ENCODE data around the gene KCNG1.
"Not testable (repeated sequence)": the region's sequence is repeated elsewhere in the genome, so short reads cannot be mapped to it uniquely, and the experiment has no call there.

KCNG1 gene

DNA sequence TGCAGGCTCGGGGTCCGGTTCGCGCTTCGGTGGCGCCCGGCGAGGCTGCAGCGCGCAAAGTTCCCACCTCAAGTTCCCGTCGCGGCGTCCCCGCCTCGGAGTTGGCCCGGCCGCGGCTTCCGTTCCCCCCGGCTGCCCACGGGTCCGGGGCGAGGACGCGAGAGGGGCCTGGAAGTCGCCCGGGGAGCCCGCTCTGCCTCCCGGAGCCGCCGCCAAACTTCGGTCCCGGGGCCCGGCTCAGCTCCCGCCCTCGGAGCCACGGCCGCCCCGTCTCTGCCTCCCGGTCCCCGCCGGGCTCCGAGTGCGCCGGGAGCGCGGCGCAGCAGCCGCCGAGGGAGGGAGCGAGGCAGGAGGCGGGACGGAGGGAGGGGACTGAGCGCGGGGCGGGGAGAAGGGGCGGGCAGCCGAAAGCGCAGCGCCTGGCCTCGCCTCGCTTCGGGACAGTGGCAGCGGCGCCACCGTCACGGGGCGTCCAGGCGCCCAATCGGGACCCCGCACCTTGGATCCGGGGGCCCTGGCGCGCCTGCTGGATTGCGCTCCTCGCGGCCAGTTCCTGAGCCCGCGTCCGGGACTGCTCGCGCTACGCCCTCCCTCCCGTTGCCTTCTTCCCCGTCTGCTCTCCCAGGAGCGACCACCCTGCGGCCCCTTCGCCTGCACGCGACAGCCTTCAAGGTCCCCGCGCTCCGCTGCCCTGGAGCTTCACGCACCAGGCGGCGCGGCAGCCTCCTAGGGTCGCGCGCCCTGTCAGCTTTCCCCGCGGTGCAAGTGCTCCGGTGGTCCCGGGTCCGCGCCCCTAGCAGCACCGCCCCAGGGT lies at the start of gene KCNG1:
KCNG1 (minus strand) TSS at position 305 of the 814 bp plus-strand sequence. CDS start 12,769 bp downstream, outside the sequence.
- DNase-seq = no peak

- DNase-seq = no peak
These were observed 47.7 kb upstream of the KCNG1 start for GRCh38 chr20:51070621-51071020.

GRCh38 chr20:51067792-51068191 lies 44.9 kb upstream of the KCNG1 start:
- no peak for DNase-seq

- no peak for DNase-seq
These were observed 42.7 kb upstream of the KCNG1 start for GRCh38 chr20:51065615-51066014.

DNA sequence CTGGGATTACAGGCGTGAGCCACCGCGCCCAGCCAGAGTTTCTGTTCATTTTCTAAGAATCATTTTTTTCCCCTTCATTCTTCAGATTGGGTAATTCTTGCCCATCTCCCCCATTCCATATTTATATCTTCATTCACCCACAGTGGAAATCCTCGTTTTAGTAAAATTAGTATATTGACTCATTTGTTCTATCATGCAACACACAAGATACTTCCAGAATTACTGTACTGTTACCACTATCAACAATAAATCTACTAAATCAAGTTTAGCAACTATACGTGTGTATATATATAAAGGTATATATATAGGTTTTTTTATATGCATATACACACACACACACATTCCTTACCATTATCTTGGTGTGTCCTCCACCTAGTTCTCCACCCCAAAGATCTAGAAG lies 41.2 kb upstream of the KCNG1 start:
- no peak for DNase-seq

GRCh38 chr20:51062065-51062464 lies 39.2 kb upstream of the KCNG1 start:
- no peak for DNase-seq

DNA sequence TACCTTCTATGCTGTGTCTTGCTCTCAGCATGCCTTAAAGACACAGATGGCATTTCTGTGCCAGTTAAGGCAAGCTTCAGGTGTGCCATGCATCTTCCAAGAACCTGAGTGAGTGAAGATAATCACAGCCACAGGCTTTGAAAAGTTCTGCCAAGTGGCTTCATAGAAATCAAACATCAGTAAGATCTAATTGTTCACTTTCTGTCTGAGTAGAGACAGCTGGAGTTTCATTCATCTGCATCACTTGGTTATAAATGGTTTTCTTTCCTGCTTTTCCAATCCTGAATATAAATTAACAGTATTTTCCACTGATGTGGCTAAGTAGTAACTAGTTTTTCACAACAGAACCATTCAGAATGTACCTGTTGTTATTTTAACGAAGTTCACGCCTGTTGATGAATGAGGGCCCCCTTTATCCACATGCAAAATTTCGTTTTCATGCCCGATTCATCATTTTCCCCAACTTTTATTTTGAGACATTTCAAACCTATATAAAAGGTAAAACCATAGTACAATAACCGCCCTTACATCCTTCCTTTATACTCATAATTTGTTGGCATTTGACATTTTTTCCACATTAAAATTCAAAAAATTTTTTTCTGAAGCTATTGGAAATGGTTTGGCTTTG lies 38.6 kb upstream of the KCNG1 start:
- DNase-seq = no peak

DNA sequence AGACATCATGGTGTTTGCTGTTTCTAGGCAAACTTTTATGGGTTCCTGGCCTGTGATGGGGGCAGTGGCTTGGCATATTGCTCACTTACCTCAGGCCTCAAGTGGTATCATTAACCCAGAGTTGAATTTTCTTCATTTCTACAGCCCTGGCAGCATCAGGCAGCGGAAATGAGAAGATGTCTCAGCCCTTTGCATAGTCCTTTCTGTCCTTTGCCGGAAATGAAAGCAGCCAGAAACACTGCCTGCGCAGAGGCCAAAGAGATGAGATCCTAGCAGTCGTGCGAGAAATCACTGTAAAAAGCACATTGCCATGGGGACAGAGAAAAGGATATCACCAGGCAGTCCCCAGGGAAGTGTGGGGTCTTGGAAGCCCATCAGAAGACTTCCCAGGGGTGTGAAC lies 37.4 kb upstream of the KCNG1 start:
- no peak for DNase-seq

DNA sequence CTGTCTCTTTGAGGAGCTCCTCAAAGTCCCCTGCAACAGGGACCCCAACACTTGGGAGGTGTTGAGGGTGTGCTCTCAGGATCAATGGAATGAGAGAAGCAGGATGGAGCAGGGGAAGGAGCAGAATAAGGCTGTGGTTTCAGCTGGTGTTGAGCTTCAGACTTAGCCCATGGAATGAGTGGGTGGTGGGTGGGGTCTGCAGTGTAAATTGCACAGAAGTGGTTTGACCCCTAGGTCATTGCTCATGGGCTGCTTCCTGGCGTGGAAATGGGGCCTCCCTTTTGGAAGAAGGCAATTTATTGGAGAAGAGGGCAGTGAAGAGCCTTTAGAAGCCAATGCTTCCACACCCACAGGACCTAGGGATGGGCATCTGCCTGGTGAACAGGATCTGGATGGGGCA lies 37.0 kb upstream of the KCNG1 start:
- DNase-seq = no peak

- DNase-seq = no peak
These were observed 35.1 kb upstream of the KCNG1 start for GRCh38 chr20:51058017-51058416.

DNA sequence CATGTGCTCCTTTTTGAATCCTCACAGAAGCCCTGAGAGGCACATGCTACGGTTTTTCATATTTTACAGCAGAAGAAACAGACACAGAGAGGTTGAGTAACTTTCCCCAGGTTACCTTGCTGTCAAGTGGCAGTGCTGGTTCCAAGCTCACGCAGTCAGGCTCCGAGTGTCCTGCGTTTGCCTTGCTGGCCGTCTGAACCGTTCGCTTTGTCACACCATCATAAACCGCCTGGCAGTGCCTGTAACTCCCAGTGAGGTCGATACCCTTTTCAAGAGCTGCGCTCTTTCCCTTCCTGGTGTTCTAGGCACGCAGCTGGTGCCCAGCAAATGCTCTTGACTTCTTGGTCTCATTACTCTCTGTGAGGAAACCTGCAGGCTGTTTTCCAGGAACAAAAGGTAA lies 31.3 kb upstream of the KCNG1 start:
- DNase-seq = no peak

DNA sequence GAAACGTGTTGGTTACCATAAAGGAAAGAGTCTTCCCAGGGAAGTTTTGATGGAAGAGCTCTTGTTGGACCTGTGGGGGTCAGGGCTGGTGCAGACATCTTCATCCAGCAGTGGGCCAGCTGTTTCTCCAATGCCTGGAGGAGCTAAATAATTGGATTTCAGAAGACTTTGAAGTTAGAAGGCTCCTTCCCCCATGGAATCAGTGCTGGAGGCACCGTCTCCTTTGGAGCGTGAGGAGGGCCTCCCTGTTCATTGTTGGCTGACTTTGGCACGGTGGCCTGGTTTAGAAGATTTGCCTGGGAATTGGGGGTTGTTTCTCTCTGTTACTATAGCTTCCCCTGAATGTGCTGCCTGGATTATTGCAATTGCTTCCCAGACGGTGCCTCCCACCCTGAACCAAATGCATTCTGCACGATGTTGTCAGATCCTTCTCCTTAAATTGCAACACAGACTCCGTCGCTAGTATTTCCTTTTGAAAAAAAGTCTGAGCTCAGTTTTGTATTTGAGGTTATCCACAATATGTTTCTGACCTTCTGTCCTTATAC lies 27.7 kb upstream of the KCNG1 start:
- DNase-seq = no peak

DNA sequence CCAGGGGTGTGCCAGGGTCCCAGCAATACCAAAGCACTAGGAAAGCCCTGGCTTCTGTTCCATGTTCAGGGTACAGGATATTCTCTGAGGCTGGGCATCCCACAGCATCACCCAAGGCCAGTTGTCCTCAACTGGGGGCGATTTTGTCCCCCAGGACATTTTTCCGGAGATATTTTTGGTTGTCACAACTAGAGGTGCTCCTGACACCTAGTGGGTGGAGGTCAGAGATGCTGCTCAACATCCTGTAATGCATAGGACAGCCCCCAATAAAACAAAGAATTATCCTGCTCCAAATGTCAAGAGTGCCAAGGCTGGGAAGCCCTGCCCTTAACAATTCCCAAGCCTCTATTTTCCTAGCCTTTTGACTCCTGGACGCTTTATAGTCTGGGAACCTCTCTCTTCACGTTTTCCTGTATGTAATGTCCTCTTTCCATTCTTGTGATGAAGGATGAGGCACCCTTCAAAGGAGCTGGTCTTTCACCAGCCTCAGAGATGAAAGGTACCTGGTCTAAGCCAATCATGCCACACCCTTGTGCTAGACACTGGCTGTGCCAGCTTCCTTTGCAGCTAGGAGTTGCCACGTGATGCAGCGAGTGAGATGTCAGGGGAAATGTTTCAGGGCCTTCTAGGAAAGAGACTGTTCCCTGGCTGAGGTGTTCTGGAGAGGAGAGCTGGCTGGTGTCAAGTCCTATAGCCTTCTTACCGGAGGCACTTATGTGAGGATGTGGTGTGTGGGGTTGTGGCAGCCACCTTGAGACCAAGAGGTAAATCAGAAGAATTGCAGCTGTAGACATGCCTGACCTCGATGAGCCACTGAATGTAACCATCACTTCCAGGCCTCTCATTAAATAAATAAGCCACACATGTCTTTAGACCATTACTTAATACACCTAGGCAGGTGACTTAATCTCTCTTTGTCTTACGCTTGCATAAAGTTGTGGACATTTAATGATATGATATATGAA lies 23.4 kb upstream of the KCNG1 start:
- no peak for DNase-seq

GRCh38 chr20:51045492-51045891 lies 22.6 kb upstream of the KCNG1 start:
- not testable (repeated sequence) for DNase-seq

DNA sequence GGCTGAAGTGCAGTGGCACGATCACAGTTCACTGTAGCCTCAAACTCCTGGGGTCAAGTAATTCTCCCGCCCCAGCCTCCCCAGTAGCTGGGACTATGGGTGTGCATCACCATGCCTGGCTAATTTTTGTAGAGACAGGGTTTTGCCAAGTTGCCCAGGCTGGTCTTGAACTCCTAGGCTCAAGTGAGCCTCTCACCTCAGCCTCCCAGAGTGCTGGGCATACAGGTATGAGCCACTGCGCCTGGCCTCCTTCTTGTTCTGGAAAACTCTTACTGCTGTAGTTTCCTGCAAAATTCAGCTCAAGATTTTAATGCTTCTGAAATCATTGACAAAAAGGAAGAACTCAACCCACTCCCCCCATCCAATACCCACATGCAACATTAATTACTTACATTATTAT lies 21.9 kb upstream of the KCNG1 start:
- no peak for DNase-seq

DNA sequence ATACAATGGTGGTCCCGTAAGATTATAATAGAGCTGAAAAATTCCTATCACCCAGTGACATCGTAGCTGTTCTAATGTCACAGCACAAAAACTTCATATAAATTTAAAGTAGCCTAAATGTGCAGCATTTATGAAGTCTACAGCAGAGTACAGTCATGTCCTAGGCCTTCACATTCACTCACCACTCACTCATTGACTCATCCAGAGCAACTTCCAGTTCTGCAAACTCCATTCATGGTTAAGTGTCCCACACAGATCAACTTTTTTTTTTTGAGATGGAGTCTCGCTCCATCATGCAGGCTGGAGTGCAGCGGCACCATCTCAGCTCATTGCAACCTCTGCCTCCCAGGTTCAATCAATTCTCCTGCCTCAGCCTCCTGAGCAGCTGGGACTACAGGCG lies 20.9 kb upstream of the KCNG1 start:
- no peak for DNase-seq

- no peak for DNase-seq
These were observed 19.8 kb upstream of the KCNG1 start for GRCh38 chr20:51042657-51043247.

DNA sequence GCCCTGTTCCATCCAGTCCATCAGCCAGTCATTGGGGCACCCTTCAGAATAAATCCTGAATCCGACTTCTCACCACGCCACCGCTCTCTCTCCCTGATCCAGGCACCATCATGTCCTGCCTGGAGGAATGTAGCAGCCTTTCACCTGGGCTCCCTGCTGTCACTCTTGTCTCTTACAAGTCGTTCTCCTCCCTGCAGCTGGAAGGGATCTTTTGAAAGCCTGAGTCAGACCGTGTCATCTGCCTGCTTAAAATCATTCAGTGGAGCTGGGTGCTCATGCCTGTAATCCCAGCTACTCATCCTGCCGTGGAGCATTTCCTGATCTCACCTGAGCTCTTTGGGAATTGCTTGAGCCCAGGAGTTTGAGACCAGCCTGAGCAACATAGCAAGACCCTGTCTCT lies 19.2 kb upstream of the KCNG1 start:
- DNase-seq = no peak

- DNase-seq = no peak
These were observed 14.7 kb upstream of the KCNG1 start for GRCh38 chr20:51037532-51038115.

DNA sequence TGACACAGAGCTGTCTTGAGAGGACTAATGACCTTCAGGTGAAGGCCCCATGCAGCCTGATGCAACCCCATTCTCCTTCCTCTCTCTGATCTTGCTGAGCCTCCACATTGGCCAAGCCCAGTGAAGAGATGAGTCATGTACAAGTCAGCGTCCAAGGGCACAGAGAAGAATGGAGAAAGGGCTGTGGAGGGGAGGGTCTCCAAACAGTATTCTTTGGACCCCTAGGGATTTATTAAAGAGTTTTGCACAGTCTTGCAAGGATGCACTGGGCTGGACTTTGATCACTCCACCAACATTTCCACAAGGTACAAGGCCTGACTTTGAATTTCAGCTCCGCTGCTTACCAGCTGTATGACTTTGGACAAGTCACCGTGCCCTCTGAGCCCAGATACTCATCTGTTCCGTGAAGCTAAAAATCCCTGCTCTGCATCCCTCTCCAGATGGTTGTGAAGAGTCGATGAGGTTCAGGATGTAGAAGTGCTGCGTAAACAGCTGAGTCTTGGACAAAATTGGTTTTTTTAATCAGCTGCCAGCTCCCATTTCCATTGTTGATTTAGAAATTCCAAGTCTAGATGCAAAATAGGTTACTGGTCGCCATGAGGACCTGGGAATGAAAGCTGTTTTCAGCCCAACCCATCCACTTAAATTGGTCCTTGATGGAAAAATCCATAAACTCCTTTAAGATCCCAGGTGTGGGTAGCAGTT lies 14.1 kb upstream of the KCNG1 start:
- no peak for DNase-seq

DNA sequence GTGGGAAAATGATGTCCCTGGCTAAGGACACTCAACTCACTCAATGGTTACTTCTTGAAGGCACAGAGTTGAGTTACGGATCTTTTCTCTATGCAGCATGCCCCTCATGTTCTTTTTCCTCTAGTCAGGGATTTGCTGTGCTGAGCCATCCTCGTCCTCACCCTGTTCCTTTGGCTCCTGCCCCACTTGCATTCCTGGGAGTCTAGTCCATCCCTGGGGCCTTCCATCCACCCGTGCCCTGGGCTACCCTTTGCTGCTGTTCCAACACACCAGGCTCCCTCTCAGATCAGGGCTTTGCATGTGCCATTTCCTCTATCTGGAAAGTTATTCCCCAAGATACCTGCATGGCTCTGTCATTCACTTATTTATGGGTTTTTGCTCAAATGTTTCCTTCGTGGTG lies 13.3 kb upstream of the KCNG1 start:
- no peak for DNase-seq
